Tibial artery (tissue), 4 donors: Measurements from ENCODE around the gene ACTA1.
A peak's percentile ranks its signal among the peaks of the same experiment; 100 is the strongest.

Experiments
- DNase-seq, 2 donors: peaks; one replicate each; pipeline ENCODE4 v3.0.0-alpha.2; 2019
- H3K27ac ChIP-seq, 2 donors: fragments of 200-600 bp; sonication (generic) in 1 of 2; 1 replicate in 1 of 2; 2 replicates in 1 of 2; pipeline ENCODE4 v1.5.1; 2018 to 2019; ENCODE audit warnings: mild to moderate bottlenecking in 1 of 2
- H3K27me3 ChIP-seq, 2 donors: fragments of 200-600 bp; sonication (generic) in 1 of 2; one replicate each; pipeline versions ENCODE4 v1.5.1 to v1.6.0; 2016 to 2019
- H3K36me3 ChIP-seq, 3 donors: fragments of 200-600 bp; sonication (generic) in 2 of 3; one replicate each; pipeline ENCODE4 v1.5.1; 2016 to 2019; ENCODE audit warnings: mild to moderate bottlenecking in 2 of 3
- H3K4me1 ChIP-seq, 4 donors: fragments of 200-600 bp; sonication (generic) in 2 of 4; 1 replicate in 3 of 4; 2 replicates in 1 of 4; pipeline ENCODE4 v1.5.1; 2016 to 2019
- H3K4me3 ChIP-seq, 2 donors: fragments of 200-600 bp; sonication (generic) in 1 of 2; 1 replicate in 1 of 2; 2 replicates in 1 of 2; pipeline ENCODE4 v1.5.1; 2018 to 2019; ENCODE audit warnings: mild to moderate bottlenecking in 2 of 2
- H3K9me3 ChIP-seq, 3 donors: fragments of 200-600 bp; sonication (generic) in 1 of 3; one replicate each; pipeline ENCODE4 v1.5.1; 2016 to 2019
- intact Hi-C: fragments of 100-400 bp; cut with DNase I; formaldehyde crosslinking; loops from one replicate; pipeline ENCODE4 v1.15.0; 2023; ENCODE audit warnings: low total_unique reads
- TF ChIP-seq, protein P1 (sequence below), 2 experiments: fragments of 200-600 bp in 1 of 2; fragments of 450-650 bp in 1 of 2; IDR thresholded peaks; one replicate each; pipeline ENCODE4 v1.5.1; 2017 to 2019; ENCODE audit warnings: antibody characterized with exemption in 2 of 2, mild to moderate bottlenecking in 1 of 2, moderate library complexity in 1 of 2

ACTA1 gene

GRCh38 chr1:229440851-229441537 is 7.1 kb upstream of the ACTA1 start:
- intact Hi-C loops: no loop called here
- TF ChIP-seq, protein P1, sequence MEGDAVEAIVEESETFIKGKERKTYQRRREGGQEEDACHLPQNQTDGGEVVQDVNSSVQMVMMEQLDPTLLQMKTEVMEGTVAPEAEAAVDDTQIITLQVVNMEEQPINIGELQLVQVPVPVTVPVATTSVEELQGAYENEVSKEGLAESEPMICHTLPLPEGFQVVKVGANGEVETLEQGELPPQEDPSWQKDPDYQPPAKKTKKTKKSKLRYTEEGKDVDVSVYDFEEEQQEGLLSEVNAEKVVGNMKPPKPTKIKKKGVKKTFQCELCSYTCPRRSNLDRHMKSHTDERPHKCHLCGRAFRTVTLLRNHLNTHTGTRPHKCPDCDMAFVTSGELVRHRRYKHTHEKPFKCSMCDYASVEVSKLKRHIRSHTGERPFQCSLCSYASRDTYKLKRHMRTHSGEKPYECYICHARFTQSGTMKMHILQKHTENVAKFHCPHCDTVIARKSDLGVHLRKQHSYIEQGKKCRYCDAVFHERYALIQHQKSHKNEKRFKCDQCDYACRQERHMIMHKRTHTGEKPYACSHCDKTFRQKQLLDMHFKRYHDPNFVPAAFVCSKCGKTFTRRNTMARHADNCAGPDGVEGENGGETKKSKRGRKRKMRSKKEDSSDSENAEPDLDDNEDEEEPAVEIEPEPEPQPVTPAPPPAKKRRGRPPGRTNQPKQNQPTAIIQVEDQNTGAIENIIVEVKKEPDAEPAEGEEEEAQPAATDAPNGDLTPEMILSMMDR (IDR thresholded peaks at IDR 0.05): no peak
- H3K4me1 ChIP-seq: no peaks in the 10 kb centered on the region
- DNase-seq: no peak
- H3K9me3 ChIP-seq: no peaks in the 10 kb centered on the region
- no peak overlapping the region for H3K4me3 ChIP-seq
- H3K36me3 ChIP-seq: peaks cover 34 to 68% (median 34%) of the 10 kb centered on the region in 3 donors
- H3K27me3 ChIP-seq: no peaks in the 10 kb centered on the region
- H3K27ac ChIP-seq: no peak overlapping the region

DNA sequence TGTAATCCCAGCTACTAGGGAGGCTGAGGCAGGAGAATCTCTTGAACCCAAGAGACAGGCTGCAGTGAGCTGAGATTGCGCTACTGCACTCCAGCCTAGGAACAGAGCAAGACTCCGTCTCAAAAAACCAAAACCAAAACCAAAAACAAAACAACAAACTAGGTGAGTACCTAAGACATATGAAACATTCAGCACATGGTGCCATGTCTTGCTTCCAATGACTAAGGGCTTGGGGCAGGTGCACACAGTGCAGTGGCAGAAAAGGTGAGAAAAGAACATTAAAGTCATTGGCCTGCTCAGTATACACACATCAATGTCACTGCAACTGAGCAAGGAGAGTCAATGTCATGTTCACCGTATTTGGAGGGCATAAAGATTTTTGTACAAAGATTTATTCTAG is 4.1 kb upstream of the ACTA1 start:
- Histone ChIP-seq H3K4me3 (no peak overlapping the region), H3K4me1 (peaks cover 0 to 19% (median 16%) of the 10 kb centered on the region in 4 donors), H3K36me3 (peaks cover 9 to 38% (median 13%) of the 10 kb centered on the region in 3 donors), H3K27ac (no peak overlapping the region), H3K9me3 (no peaks in the 10 kb centered on the region), H3K27me3 (peaks cover 0 to 22% of the 10 kb centered on the region in 2 donors)
- TF ChIP-seq, protein P1 (IDR thresholded peaks at IDR 0.05): no peak
- intact Hi-C loops: loop anchor here (10.0 kb wide), 1 partner anchor 93 kb away; the partner anchor contains the start of gene CCSAP
- DNase-seq: no peak

GRCh38 chr1:229437443-229437842 is 3.5 kb upstream of the ACTA1 start:
- H3K27ac ChIP-seq: no peak overlapping the region
- peaks cover 0 to 25% (median 21%) of the 10 kb centered on the region in 4 donors for H3K4me1 ChIP-seq
- DNase-seq: no peak
- TF ChIP-seq, protein P1 (IDR thresholded peaks at IDR 0.05): no peak
- H3K9me3 ChIP-seq: no peaks in the 10 kb centered on the region
- H3K36me3 ChIP-seq: peaks cover 3 to 34% (median 9%) of the 10 kb centered on the region in 3 donors
- H3K4me3 ChIP-seq: no peak overlapping the region
- H3K27me3 ChIP-seq: peaks cover 0 to 27% of the 10 kb centered on the region in 2 donors
- intact Hi-C loops: loop anchor here (10.0 kb wide), 1 partner anchor 93 kb away; the partner anchor contains the start of gene CCSAP

DNA sequence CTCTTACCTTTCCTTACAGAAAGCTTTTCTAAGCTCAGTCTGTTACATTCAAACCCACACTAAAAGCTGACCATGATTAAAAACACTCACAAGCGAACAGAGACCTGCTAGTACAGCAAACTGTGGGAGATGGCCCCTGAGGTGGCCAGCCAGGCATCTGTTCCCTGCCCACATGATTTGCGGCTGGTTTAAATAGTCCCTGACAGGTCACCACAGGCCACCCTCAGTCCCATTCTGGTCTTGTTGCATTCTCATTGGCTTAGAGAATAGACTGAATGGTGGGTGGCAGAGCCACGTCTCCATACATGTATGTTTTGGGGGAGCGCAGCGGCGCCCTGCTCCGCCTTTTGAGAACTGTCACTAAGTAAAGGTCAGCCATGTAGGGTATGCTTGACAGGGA is 2.3 kb upstream of the ACTA1 start:
- TF ChIP-seq, protein P1 (IDR thresholded peaks at IDR 0.05): no peak
- peaks cover 0 to 22% (median 9%) of the 10 kb centered on the region in 3 donors for H3K36me3 ChIP-seq
- DNase-seq: no peak
- H3K27me3 ChIP-seq: peaks cover 0 to 40% of the 10 kb centered on the region in 2 donors
- H3K27ac ChIP-seq: no peak overlapping the region
- no peak overlapping the region for H3K4me3 ChIP-seq
- peaks cover 0 to 37% (median 33%) of the 10 kb centered on the region in 4 donors for H3K4me1 ChIP-seq
- no peaks in the 10 kb centered on the region for H3K9me3 ChIP-seq
- intact Hi-C loops: loop anchor here (10.0 kb wide), 1 partner anchor 91 kb away; the partner anchor contains the start of gene CCSAP

DNA sequence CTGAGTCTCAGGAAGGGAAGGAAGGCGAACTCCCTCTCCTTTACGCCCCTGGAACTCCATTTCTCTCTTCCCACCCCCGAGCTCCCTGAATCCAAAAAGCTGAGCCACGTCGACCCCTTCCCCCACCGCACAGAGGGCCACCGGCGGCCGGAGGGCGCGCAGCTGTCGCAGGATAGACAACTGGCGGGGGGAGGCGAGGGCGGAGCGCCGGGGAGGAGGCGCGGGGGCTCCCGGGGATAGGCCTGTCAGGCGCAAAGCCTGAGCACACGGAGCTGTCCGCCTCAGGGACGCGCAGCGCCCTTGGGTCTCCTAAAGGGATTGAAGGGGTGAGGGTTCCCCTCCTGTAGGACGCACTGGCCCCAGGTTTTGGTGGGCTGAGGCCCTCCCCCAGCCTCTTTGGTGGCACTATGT is 752 bp upstream of the ACTA1 start:
- H3K4me3 ChIP-seq: peak overlapping the region; percentile 23 to 26
- H3K36me3 ChIP-seq: peaks cover 0 to 7% (median 0%) of the 10 kb centered on the region in 3 donors
- H3K4me1 ChIP-seq: peaks cover 0 to 47% (median 41%) of the 10 kb centered on the region in 4 donors
- DNase-seq: no peak
- intact Hi-C loops: loop anchor here (10.0 kb wide), 1 partner anchor 90 kb away; the partner anchor contains the start of gene CCSAP
- H3K27ac ChIP-seq: no peak overlapping the region
- TF ChIP-seq, protein P1 (IDR thresholded peaks at IDR 0.05): no peak
- no peaks in the 10 kb centered on the region for H3K9me3 ChIP-seq
- peaks cover 0 to 54% of the 10 kb centered on the region in 2 donors for H3K27me3 ChIP-seq
